WTC11 (cell line): ENCODE results near the gene CCP110. TPM values are rescaled to one million over a fixed set of nuclear protein-coding genes. Genes with fewer than 3 reads are reported as not detected.
A peak's percentile ranks its signal among the peaks of the same experiment; 100 is the strongest.

Experiments used
- ETV6 ChIP-seq: sonication (generic); formaldehyde crosslinking; IDR thresholded peaks from 2 replicates; pipeline ENCODE4 v1.8.1; 2022; ENCODE audit warnings: mild to moderate bottlenecking, missing genetic modification reagents
- HMGA2 ChIP-seq: fragments of 250-450 bp; sonication (Bioruptor Pico); IDR thresholded peaks from 2 replicates; pipeline ENCODE4 v1.4.0; 2021; ENCODE audit warnings: mild to moderate bottlenecking, moderate library complexity
- KAT7 ChIP-seq: sonication (generic); formaldehyde crosslinking; IDR thresholded peaks from 2 replicates; pipeline ENCODE4 v1.8.1; 2023; ENCODE audit warnings: missing genetic modification reagents, mild to moderate bottlenecking, borderline replicate concordance
- NR1H2 ChIP-seq: sonication (generic); formaldehyde crosslinking; IDR thresholded peaks from 2 replicates; pipeline ENCODE4 v1.9.0; 2021; ENCODE audit warnings: mild to moderate bottlenecking, moderate library complexity, missing genetic modification reagents
- RORB ChIP-seq: fragments of 250-450 bp; sonication (Bioruptor Pico); IDR thresholded peaks from 2 replicates; pipeline ENCODE4 v1.9.0; 2021; ENCODE audit warnings: mild to moderate bottlenecking
- ZNF138 ChIP-seq: sonication (generic); formaldehyde crosslinking; conservative IDR thresholded peaks from 2 replicates; pipeline ENCODE4 v1.8.1; 2022; ENCODE audit warnings: mild to moderate bottlenecking, moderate library complexity, missing genetic modification reagents
- ZNF263 ChIP-seq: sonication (generic); formaldehyde crosslinking; IDR thresholded peaks from 2 replicates; pipeline ENCODE4 v1.8.1; 2022; ENCODE audit warnings: low read depth, mild to moderate bottlenecking, moderate library complexity, missing genetic modification reagents
- ZNF396 ChIP-seq: fragments of 250-450 bp; sonication (Bioruptor Pico); IDR thresholded peaks from 2 replicates; pipeline ENCODE4 v1.8.0; 2021; ENCODE audit warnings: mild to moderate bottlenecking, moderate library complexity, borderline replicate concordance
- ZNF423 ChIP-seq: fragments of 250-450 bp; sonication (Bioruptor Pico); IDR thresholded peaks from 2 replicates; pipeline ENCODE4 v2.1.2; 2022; ENCODE audit warnings: mild to moderate bottlenecking, moderate library complexity
- total RNA-seq: library from RNA; stranded (reverse); gene quantifications from 3 replicates; pipeline ENCODE4 v1.2.3, GENCODE V29; 2021
- TF ChIP-seq, protein P1 (sequence below): sonication (generic); formaldehyde crosslinking; IDR thresholded peaks from 2 replicates; pipeline ENCODE4 v1.8.0; 2022; ENCODE audit warnings: missing genetic modification reagents
- TF ChIP-seq, protein P2 (sequence below): sonication (generic); formaldehyde crosslinking; IDR thresholded peaks from 2 replicates; pipeline ENCODE4 v1.8.1; 2023; ENCODE audit warnings: mild to moderate bottlenecking, missing genetic modification reagents
- TF ChIP-seq, protein P3 (sequence below): sonication (generic); formaldehyde crosslinking; IDR thresholded peaks from 2 replicates; pipeline ENCODE4 v1.8.0; 2022; ENCODE audit warnings: mild to moderate bottlenecking, missing genetic modification reagents
- TF ChIP-seq, protein P4 (sequence below): sonication (generic); formaldehyde crosslinking; IDR thresholded peaks from 2 replicates; pipeline ENCODE4 v1.8.1; 2022; ENCODE audit warnings: missing genetic modification reagents, borderline replicate concordance
- TF ChIP-seq, protein P5 (sequence below): sonication (generic); formaldehyde crosslinking; conservative IDR thresholded peaks from 2 replicates; pipeline ENCODE4 v1.8.1; 2022; ENCODE audit warnings: mild to moderate bottlenecking, missing genetic modification reagents
- TF ChIP-seq, protein P6 (sequence below): sonication (generic); formaldehyde crosslinking; IDR thresholded peaks from 2 replicates; pipeline ENCODE4 v1.8.1; 2023; ENCODE audit warnings: mild to moderate bottlenecking, moderate library complexity, missing genetic modification reagents
- TF ChIP-seq, protein P7 (sequence below): fragments of 250-450 bp; sonication (Bioruptor Pico); IDR thresholded peaks from 2 replicates; pipeline ENCODE4 v1.8.0; 2021; ENCODE audit warnings: mild to moderate bottlenecking
- TF ChIP-seq, protein P8 (sequence below): sonication (generic); formaldehyde crosslinking; IDR thresholded peaks from 2 replicates; pipeline ENCODE4 v1.8.0; 2023; ENCODE audit warnings: mild to moderate bottlenecking, missing genetic modification reagents
- TF ChIP-seq, protein P9 (sequence below): sonication (generic); formaldehyde crosslinking; IDR thresholded peaks from 2 replicates; pipeline ENCODE4 v1.8.1; 2023; ENCODE audit warnings: mild to moderate bottlenecking, missing genetic modification reagents, borderline replicate concordance

CCP110 gene
- total RNA-seq, 1 experiment from 2014 or later = 23.9 TPM

DNA sequence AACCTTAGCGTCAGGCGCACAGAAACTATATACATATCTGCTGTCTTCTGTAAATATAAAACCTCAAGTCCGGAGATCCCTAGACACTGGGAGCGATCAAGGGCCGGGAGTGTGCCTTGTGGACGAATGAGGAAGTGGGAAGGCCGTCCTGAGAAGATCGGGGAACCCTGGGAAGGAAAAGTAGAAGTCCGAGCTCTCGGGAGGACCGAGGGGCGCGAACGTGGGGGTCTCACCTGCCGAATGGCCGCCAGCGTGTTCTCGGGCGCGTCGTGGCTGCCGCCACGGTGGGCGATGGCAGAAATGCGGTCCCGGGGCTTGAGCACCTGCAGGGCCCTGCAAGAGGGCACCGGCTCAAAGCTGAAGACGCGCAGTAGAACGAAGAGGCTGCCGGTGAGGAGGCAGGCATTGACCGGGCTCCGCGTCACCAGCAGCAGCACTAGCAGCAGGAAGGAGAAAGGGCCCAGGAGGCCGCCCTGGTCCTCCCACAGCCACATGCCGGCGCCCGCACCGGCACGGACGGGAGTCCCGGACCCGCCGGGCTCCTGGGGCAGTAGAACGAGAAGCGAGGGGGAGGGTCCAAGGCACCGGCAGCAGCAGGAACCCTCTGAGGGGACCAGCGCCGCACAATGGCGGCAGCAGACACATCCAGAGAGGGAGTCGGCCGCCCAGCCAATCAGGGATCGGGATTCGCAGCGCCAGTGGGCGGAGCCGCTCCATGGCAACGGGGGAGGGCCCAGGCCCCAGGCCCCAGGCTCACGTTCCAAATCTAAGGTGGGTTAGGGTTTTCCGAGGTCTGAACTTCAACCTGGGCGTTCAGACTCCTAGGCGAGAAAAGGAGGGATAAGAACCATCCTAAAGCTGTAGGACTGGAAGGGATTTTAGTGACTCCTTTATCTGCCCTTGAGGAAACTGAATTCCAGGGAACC is 2.0 kb upstream of the CCP110 start, which contains the start of gene GDE1 (continued):
- TF ChIP-seq, protein P1, sequence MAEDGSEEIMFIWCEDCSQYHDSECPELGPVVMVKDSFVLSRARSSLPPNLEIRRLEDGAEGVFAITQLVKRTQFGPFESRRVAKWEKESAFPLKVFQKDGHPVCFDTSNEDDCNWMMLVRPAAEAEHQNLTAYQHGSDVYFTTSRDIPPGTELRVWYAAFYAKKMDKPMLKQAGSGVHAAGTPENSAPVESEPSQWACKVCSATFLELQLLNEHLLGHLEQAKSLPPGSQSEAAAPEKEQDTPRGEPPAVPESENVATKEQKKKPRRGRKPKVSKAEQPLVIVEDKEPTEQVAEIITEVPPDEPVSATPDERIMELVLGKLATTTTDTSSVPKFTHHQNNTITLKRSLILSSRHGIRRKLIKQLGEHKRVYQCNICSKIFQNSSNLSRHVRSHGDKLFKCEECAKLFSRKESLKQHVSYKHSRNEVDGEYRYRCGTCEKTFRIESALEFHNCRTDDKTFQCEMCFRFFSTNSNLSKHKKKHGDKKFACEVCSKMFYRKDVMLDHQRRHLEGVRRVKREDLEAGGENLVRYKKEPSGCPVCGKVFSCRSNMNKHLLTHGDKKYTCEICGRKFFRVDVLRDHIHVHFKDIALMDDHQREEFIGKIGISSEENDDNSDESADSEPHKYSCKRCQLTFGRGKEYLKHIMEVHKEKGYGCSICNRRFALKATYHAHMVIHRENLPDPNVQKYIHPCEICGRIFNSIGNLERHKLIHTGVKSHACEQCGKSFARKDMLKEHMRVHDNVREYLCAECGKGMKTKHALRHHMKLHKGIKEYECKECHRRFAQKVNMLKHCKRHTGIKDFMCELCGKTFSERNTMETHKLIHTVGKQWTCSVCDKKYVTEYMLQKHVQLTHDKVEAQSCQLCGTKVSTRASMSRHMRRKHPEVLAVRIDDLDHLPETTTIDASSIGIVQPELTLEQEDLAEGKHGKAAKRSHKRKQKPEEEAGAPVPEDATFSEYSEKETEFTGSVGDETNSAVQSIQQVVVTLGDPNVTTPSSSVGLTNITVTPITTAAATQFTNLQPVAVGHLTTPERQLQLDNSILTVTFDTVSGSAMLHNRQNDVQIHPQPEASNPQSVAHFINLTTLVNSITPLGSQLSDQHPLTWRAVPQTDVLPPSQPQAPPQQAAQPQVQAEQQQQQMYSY = no peak
- TF ChIP-seq, protein P2, sequence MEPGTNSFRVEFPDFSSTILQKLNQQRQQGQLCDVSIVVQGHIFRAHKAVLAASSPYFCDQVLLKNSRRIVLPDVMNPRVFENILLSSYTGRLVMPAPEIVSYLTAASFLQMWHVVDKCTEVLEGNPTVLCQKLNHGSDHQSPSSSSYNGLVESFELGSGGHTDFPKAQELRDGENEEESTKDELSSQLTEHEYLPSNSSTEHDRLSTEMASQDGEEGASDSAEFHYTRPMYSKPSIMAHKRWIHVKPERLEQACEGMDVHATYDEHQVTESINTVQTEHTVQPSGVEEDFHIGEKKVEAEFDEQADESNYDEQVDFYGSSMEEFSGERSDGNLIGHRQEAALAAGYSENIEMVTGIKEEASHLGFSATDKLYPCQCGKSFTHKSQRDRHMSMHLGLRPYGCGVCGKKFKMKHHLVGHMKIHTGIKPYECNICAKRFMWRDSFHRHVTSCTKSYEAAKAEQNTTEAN (CRISPR knock-in tag) = no peak
- TF ChIP-seq HMGA2 (CRISPR knock-in tag) (no peak), ZNF396 (CRISPR knock-in tag) (no peak), ZNF263 (CRISPR knock-in tag) (no peak), ZNF423 (CRISPR knock-in tag) (no peak), NR1H2 (CRISPR knock-in tag) (no peak), KAT7 (CRISPR knock-in tag) (no peak), ETV6 (0 out of 2 replicates have a peak, but pooled peaks have one; percentile 36), ZNF138 (CRISPR knock-in tag) (no peak), RORB (CRISPR knock-in tag) (no peak)
- TF ChIP-seq, protein P3, sequence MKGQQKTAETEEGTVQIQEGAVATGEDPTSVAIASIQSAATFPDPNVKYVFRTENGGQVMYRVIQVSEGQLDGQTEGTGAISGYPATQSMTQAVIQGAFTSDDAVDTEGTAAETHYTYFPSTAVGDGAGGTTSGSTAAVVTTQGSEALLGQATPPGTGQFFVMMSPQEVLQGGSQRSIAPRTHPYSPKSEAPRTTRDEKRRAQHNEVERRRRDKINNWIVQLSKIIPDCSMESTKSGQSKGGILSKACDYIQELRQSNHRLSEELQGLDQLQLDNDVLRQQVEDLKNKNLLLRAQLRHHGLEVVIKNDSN (CRISPR knock-in tag) = no peak; the same call in 1 of the 2 replicates
- TF ChIP-seq, protein P4, sequence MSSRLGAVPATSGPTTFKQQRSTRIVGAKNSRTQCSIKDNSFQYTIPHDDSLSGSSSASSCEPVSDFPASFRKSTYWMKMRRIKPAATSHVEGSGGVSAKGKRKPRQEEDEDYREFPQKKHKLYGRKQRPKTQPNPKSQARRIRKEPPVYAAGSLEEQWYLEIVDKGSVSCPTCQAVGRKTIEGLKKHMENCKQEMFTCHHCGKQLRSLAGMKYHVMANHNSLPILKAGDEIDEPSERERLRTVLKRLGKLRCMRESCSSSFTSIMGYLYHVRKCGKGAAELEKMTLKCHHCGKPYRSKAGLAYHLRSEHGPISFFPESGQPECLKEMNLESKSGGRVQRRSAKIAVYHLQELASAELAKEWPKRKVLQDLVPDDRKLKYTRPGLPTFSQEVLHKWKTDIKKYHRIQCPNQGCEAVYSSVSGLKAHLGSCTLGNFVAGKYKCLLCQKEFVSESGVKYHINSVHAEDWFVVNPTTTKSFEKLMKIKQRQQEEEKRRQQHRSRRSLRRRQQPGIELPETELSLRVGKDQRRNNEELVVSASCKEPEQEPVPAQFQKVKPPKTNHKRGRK (CRISPR knock-in tag) = no peak
- TF ChIP-seq, protein P5, sequence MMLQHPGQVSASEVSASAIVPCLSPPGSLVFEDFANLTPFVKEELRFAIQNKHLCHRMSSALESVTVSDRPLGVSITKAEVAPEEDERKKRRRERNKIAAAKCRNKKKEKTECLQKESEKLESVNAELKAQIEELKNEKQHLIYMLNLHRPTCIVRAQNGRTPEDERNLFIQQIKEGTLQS (CRISPR knock-in tag) = no peak
- TF ChIP-seq, protein P6, sequence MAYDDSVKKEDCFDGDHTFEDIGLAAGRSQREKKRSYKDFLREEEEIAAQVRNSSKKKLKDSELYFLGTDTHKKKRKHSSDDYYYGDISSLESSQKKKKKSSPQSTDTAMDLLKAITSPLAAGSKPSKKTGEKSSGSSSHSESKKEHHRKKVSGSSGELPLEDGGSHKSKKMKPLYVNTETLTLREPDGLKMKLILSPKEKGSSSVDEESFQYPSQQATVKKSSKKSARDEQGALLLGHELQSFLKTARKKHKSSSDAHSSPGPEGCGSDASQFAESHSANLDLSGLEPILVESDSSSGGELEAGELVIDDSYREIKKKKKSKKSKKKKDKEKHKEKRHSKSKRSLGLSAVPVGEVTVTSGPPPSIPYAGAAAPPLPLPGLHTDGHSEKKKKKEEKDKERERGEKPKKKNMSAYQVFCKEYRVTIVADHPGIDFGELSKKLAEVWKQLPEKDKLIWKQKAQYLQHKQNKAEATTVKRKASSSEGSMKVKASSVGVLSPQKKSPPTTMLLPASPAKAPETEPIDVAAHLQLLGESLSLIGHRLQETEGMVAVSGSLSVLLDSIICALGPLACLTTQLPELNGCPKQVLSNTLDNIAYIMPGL (CRISPR knock-in tag) = peak; percentile 68; the same call in 1 of the 2 replicates
- TF ChIP-seq, protein P7, sequence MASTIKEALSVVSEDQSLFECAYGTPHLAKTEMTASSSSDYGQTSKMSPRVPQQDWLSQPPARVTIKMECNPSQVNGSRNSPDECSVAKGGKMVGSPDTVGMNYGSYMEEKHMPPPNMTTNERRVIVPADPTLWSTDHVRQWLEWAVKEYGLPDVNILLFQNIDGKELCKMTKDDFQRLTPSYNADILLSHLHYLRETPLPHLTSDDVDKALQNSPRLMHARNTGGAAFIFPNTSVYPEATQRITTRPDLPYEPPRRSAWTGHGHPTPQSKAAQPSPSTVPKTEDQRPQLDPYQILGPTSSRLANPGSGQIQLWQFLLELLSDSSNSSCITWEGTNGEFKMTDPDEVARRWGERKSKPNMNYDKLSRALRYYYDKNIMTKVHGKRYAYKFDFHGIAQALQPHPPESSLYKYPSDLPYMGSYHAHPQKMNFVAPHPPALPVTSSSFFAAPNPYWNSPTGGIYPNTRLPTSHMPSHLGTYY (CRISPR knock-in tag) = no peak
- TF ChIP-seq, protein P8, sequence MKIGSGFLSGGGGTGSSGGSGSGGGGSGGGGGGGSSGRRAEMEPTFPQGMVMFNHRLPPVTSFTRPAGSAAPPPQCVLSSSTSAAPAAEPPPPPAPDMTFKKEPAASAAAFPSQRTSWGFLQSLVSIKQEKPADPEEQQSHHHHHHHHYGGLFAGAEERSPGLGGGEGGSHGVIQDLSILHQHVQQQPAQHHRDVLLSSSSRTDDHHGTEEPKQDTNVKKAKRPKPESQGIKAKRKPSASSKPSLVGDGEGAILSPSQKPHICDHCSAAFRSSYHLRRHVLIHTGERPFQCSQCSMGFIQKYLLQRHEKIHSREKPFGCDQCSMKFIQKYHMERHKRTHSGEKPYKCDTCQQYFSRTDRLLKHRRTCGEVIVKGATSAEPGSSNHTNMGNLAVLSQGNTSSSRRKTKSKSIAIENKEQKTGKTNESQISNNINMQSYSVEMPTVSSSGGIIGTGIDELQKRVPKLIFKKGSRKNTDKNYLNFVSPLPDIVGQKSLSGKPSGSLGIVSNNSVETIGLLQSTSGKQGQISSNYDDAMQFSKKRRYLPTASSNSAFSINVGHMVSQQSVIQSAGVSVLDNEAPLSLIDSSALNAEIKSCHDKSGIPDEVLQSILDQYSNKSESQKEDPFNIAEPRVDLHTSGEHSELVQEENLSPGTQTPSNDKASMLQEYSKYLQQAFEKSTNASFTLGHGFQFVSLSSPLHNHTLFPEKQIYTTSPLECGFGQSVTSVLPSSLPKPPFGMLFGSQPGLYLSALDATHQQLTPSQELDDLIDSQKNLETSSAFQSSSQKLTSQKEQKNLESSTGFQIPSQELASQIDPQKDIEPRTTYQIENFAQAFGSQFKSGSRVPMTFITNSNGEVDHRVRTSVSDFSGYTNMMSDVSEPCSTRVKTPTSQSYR = no peak
- TF ChIP-seq, protein P9, sequence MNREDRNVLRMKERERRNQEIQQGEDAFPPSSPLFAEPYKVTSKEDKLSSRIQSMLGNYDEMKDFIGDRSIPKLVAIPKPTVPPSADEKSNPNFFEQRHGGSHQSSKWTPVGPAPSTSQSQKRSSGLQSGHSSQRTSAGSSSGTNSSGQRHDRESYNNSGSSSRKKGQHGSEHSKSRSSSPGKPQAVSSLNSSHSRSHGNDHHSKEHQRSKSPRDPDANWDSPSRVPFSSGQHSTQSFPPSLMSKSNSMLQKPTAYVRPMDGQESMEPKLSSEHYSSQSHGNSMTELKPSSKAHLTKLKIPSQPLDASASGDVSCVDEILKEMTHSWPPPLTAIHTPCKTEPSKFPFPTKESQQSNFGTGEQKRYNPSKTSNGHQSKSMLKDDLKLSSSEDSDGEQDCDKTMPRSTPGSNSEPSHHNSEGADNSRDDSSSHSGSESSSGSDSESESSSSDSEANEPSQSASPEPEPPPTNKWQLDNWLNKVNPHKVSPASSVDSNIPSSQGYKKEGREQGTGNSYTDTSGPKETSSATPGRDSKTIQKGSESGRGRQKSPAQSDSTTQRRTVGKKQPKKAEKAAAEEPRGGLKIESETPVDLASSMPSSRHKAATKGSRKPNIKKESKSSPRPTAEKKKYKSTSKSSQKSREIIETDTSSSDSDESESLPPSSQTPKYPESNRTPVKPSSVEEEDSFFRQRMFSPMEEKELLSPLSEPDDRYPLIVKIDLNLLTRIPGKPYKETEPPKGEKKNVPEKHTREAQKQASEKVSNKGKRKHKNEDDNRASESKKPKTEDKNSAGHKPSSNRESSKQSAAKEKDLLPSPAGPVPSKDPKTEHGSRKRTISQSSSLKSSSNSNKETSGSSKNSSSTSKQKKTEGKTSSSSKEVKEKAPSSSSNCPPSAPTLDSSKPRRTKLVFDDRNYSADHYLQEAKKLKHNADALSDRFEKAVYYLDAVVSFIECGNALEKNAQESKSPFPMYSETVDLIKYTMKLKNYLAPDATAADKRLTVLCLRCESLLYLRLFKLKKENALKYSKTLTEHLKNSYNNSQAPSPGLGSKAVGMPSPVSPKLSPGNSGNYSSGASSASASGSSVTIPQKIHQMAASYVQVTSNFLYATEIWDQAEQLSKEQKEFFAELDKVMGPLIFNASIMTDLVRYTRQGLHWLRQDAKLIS (CRISPR knock-in tag) = no peak
